Kidney (tissue), 14 donors: ENCODE measurements around the gene MOK. TPM values are rescaled to one million over a fixed set of nuclear protein-coding genes. Genes with fewer than 3 reads are reported as not detected.
A peak's percentile ranks its signal among the peaks of the same experiment; 100 is the strongest.

Source experiments
- DNase-seq, 5 donors: peaks; one replicate each; pipeline ENCODE4 v3.0.0-alpha.2; 2013 to 2020
- FAIRE-seq: peaks from 2 replicates; lab custom pipeline; 2012; peaks lifted over from hg19 to GRCh38; lab: Jason Lieb, UNC
- H3K27ac ChIP-seq, 2 donors: one replicate each; pipeline ENCODE4 v1.7.0; 2013; ENCODE audit warnings: low read depth in 2 of 2, low read length in 2 of 2, inconsistent platforms in 1 of 2
- H3K27me3 ChIP-seq: one replicate; pipeline ENCODE4 v1.7.1; 2013; ENCODE audit warnings: low read length, inconsistent platforms; ENCODE audit not compliant: control insufficient read depth, insufficient read depth
- H3K36me3 ChIP-seq, 3 donors: one replicate each; pipeline versions ENCODE4 v1.7.0 to v1.7.1; 2013; ENCODE audit warnings: low read length in 3 of 3, control low read depth in 1 of 3, inconsistent platforms in 1 of 3; ENCODE audit not compliant: insufficient read depth in 3 of 3, control insufficient read depth in 2 of 3
- H3K4me1 ChIP-seq, 3 donors: one replicate each; pipeline versions ENCODE4 v1.7.0 to v1.7.1; 2013; ENCODE audit warnings: low read length in 3 of 3, inconsistent platforms in 1 of 3, low read depth in 1 of 3; ENCODE audit not compliant: control insufficient read depth in 2 of 3, insufficient read depth in 2 of 3
- H3K4me3 ChIP-seq, 3 donors: one replicate each; pipeline versions ENCODE4 v1.7.0 to v1.8.1; 2013; ENCODE audit warnings: low read length in 3 of 3, control low read depth in 1 of 3, inconsistent platforms in 1 of 3
- H3K9ac ChIP-seq, 3 donors: one replicate each; pipeline versions ENCODE4 v1.7.0 to v1.7.1; 2013; ENCODE audit warnings: low read length in 3 of 3, control low read depth in 1 of 3, inconsistent platforms in 1 of 3
- H3K9me3 ChIP-seq, 3 donors: one replicate each; pipeline versions ENCODE4 v1.7.0 to v1.7.1; 2013; ENCODE audit warnings: low read length in 3 of 3, control low read depth in 1 of 3, inconsistent platforms in 1 of 3; ENCODE audit not compliant: control insufficient read depth in 2 of 3, insufficient read depth in 1 of 3
- CTCF ChIP-seq: IDR thresholded peaks from 3 replicates; pipeline ENCODE4 v1.5.1; 2012; ENCODE audit warnings: mild to moderate bottlenecking, moderate library complexity, borderline replicate concordance; ENCODE audit not compliant: insufficient read depth; ENCODE audit errors: extremely low read depth
- intact Hi-C: fragments of 100-400 bp; cut with DNase I; formaldehyde crosslinking; loops from one replicate; pipeline ENCODE4 v1.11.1; 2022
- polyA plus RNA-seq: library from polyadenylated mRNA; stranded (reverse); fragments of 350-450 nt; fragmentation: Illumina TruSeq; extraction: RNeasy Lipid Tissue Mini Kit (QIAGEN cat#74804); gene quantifications from one replicate; pipeline ENCODE4 v1.2.3, GENCODE V29; 2014; ENCODE audit warnings: low read depth, low replicate concordance; ENCODE audit not compliant: insufficient read depth
- total RNA-seq: library from RNA; stranded (reverse); fragmentation: NEBNext Ultra II Directional; extraction: Animal tissue kit (Norgen Biotek cat#: 25700); gene quantifications from one replicate; pipeline ENCODE4 v1.2.1, GENCODE V29; 2021
- donor health status: control.
- donor health status: control.
- donor health status: control.
- donor health status: control.
- donor health status: control.
- donor health status: DM: yes; HTN: yes; CAD: no.
- donor health status: Normal renal cell carcinoma (clear cell type).

MOK gene
- total and polyA plus RNA-seq, 2 donors from 2014 or later: 20.4 to 32.7 TPM

GRCh38 chr14:102250636-102251035 lies 54.3 kb downstream of the MOK start:
- Histone ChIP-seq H3K9me3 (no peaks in the 10 kb centered on the region), H3K27me3 (no peaks in the 10 kb centered on the region), H3K4me1 (peaks cover 0 to 3% (median 0%) of the 10 kb centered on the region in 3 donors), H3K27ac (no peak overlapping the region), H3K36me3 (no peaks in the 10 kb centered on the region), H3K9ac (no peak overlapping the region), H3K4me3 (no peak overlapping the region)
- DNase-seq: peak in 1 of 5 donors; percentile 51
- no peak for TF ChIP-seq CTCF
- FAIRE-seq: no peak
- intact Hi-C loops: no loop called here

GRCh38 chr14:102249981-102250380 lies 55.0 kb downstream of the MOK start:
- no peaks in the 10 kb centered on the region for H3K4me1 ChIP-seq
- TF ChIP-seq CTCF: no peak
- intact Hi-C loops: no loop called here
- H3K27ac ChIP-seq: no peak overlapping the region
- H3K27me3 ChIP-seq: no peaks in the 10 kb centered on the region
- H3K9ac ChIP-seq: no peak overlapping the region
- no peak overlapping the region for H3K4me3 ChIP-seq
- FAIRE-seq (no peak), DNase-seq (no peak)
- H3K9me3 ChIP-seq: no peaks in the 10 kb centered on the region
- no peaks in the 10 kb centered on the region for H3K36me3 ChIP-seq

GRCh38 chr14:102249041-102249440 lies 55.9 kb downstream of the MOK start:
- TF ChIP-seq CTCF: no peak
- DNase-seq: no peak

GRCh38 chr14:102248121-102248520 lies 56.8 kb downstream of the MOK start:
- DNase-seq (no peak), FAIRE-seq (no peak)
- TF ChIP-seq CTCF: no peak
- Histone ChIP-seq H3K9ac (no peak overlapping the region), H3K27me3 (no peaks in the 10 kb centered on the region), H3K36me3 (no peaks in the 10 kb centered on the region), H3K27ac (no peak overlapping the region), H3K4me1 (no peaks in the 10 kb centered on the region), H3K4me3 (no peak overlapping the region), H3K9me3 (no peaks in the 10 kb centered on the region)
- intact Hi-C loops: no loop called here

More at GRCh38 chr14:102249041-102249440, 55.9 kb downstream of the MOK start:
- H3K9ac ChIP-seq: no peak overlapping the region
- no peak for FAIRE-seq
- no peaks in the 10 kb centered on the region for H3K9me3 ChIP-seq
- intact Hi-C loops: no loop called here
- H3K36me3 ChIP-seq: no peaks in the 10 kb centered on the region
- no peaks in the 10 kb centered on the region for H3K4me1 ChIP-seq
- H3K27ac ChIP-seq: no peak overlapping the region
- H3K4me3 ChIP-seq: no peak overlapping the region
- H3K27me3 ChIP-seq: no peaks in the 10 kb centered on the region
